Heart left ventricle (tissue), 13 donors: Measurements from ENCODE around the gene SULF2.

Experiments
- CTCF ChIP-seq, 12 donors: fragments of 200-600 bp; sonication (generic) in 4 of 12; IDR thresholded peaks; one replicate each; pipeline versions ENCODE4 v1.5.0 to v1.8.0; 2018 to 2022; ENCODE audit warnings: antibody characterized with exemption in 12 of 12, mild to moderate bottlenecking in 5 of 12
- POLR2A ChIP-seq, 2 donors: fragments of 450-650 bp; IDR thresholded peaks; one replicate each; pipeline ENCODE4 v1.6.1; 2017; ENCODE audit warnings: antibody characterized with exemption in 2 of 2, mild to moderate bottlenecking in 2 of 2, moderate library complexity in 2 of 2
- donor health status: ischemic (EF 13 %, LVEDD 7.1; RV severe dilation, severe dysfunction).
- donor health status: DM: no; HTN: yes; CAD: no.
- donor health status: DM: no; HTN: no; CAD: no.
- donor health status: ischemic (EF 25% LVEDD 6.9; RV normal size, moderate dysfunction).
- donor health status: ischemic (EF 25% LVEDD 5.7; RV mildly dilated, moderate dysfunction).
- donor health status: ischemic (EF 35%, LVEDD 5.7; RV mildly dilated, moderate dysfunction).
- donor health status: nonischemic (EF 11% LVEDD 7.7; RV severe dilation, severe dysfunction).
- donor health status: DM: yes; HTN: yes; CAD: no.
- donor health status: PGD.
- donor health status: ischemic (EF 29% LVEDD 5.4; RV normal size, mild dysfunction).
- donor health status: nonischemic (EF 23%, LVEDD 6.1; RV moderate dilation, normal function).

- TF ChIP-seq CTCF (IDR thresholded peaks at IDR 0.05) = no peak
- no peak for TF ChIP-seq POLR2A (IDR thresholded peaks at IDR 0.05)
Measured at GRCh38 chr20:47670913-47671312, 114.4 kb downstream of the SULF2 start.
